ENCODE measurements around the gene ACP7.
A peak's percentile ranks its signal among the peaks of the same experiment; 100 is the strongest.

Gene ACP7

DNA sequence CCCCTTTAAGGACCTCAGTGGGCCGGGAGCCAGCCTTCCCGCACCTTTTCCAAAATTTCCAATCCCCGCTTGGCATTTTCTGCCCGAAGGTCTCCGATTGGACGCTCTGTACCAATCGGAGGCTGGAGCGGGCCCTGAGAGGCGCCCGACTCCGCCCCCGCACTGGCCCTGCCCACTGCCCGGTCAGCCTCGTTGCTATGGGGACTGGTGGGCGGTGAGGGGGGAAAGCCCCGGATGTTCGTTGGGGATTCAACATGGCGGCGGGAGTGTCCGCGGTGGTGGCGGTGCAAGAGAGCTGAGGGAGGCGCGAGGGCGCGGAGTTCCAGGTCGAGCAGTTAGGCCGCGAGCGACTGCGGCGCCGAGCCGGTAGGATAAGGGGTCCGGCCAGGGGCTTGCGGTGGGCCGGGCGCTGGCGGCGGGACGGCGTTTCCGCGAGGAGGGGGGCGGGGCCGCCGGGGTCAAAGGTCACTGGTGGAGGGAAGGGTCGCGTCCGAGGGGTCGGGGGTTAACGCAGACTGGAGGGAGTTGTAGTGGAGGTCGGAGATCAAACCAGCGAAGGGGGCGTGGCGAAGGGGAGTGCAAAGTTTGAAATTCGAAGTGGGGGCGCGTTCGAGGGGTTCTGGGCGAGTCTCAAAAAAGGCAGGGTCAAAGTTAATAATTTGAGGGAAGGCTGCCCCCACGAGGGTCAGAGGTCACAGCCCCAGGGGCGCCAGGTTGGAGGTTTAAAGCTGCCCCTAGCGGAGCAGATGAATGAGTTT, 41.6 kb downstream of the ACP7 start, which contains the start of gene PAK4:
Gene PAK4 (plus strand): TSS at position 233 of the 758 bp plus-strand sequence. CDS start 43,768 bp downstream, outside the sequence.
- peak; percentile 69; the same call in 1 of the 2 replicates for TF ChIP-seq TAF1 (IDR thresholded peaks at IDR 0.05; ENCODE audit: borderline replicate concordance, insufficient read depth, low read length)
- no peak; the same call in 1 of the 2 replicates for TF ChIP-seq SIN3A (IDR thresholded peaks at IDR 0.05; ENCODE audit: borderline replicate concordance, insufficient read depth, low read length)
- TF ChIP-seq FOXP2 (optimal IDR thresholded peaks at IDR 0.05; ENCODE audit: borderline replicate concordance, extremely low read depth, extremely low read length, insufficient read depth): no peak
- no peak for TF ChIP-seq REST (IDR thresholded peaks at IDR 0.05; ENCODE audit: insufficient read depth in 1 of 2, low read depth in 2 of 2, low read length in 2 of 2)
- TF ChIP-seq POLR2AphosphoS5 (IDR thresholded peaks at IDR 0.05; ENCODE audit: low read depth, low read length): peak; percentile 60; the same call in 1 of the 2 replicates

GRCh38 chr19:39126312-39127187, 42.4 kb downstream of the ACP7 start:
- TF ChIP-seq SIN3A (IDR thresholded peaks at IDR 0.05; ENCODE audit: borderline replicate concordance, insufficient read depth, low read length) (no peak), TAF1 (IDR thresholded peaks at IDR 0.05; ENCODE audit: borderline replicate concordance, insufficient read depth, low read length) (no peak)

GRCh38 chr19:39127812-39128515, 43.8 kb downstream of the ACP7 start:
- no peak for TF ChIP-seq FOXP2 (optimal IDR thresholded peaks at IDR 0.05; ENCODE audit: borderline replicate concordance, extremely low read depth, extremely low read length, insufficient read depth)
- no peak for TF ChIP-seq SIN3A (IDR thresholded peaks at IDR 0.05; ENCODE audit: borderline replicate concordance, insufficient read depth, low read length)
- no peak for TF ChIP-seq POLR2AphosphoS5 (IDR thresholded peaks at IDR 0.05; ENCODE audit: low read depth, low read length)
- no peak for TF ChIP-seq TAF1 (IDR thresholded peaks at IDR 0.05; ENCODE audit: borderline replicate concordance, insufficient read depth, low read length)
- TF ChIP-seq REST (IDR thresholded peaks at IDR 0.05; ENCODE audit: insufficient read depth in 1 of 2, low read depth in 2 of 2, low read length in 2 of 2): no peak

- no peak for TF ChIP-seq FOXP2 (optimal IDR thresholded peaks at IDR 0.05; ENCODE audit: borderline replicate concordance, extremely low read depth, extremely low read length, insufficient read depth)
- TF ChIP-seq POLR2AphosphoS5 (IDR thresholded peaks at IDR 0.05; ENCODE audit: low read depth, low read length): no peak
- TF ChIP-seq SIN3A (IDR thresholded peaks at IDR 0.05; ENCODE audit: borderline replicate concordance, insufficient read depth, low read length): no peak
- no peak for TF ChIP-seq TAF1 (IDR thresholded peaks at IDR 0.05; ENCODE audit: borderline replicate concordance, insufficient read depth, low read length)
- TF ChIP-seq REST (IDR thresholded peaks at IDR 0.05; ENCODE audit: insufficient read depth in 1 of 2, low read depth in 2 of 2, low read length in 2 of 2): no peak
Observed at GRCh38 chr19:39128516-39129079, 44.4 kb downstream of the ACP7 start.

DNA sequence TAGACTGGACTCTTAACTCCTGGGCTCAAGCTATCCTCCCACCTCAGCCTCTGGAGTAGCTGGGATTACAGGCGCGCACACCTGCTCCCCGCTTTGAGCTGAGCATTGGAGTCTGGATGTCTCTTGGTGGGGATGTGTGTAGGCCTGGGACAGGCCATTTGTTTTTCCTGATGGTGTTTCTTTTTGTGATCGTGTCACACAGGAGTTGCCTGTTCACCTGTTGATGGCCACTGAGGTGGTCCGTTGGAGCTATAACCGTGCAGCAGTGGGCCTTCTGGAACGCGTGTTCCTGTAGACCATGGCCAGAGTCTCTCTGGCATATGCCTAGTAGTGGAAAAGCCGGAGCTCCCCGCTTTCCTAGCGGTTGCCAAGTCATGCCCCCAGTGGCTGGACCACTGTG, 44.9 kb downstream of the ACP7 start:
- no peak for TF ChIP-seq POLR2AphosphoS5 (IDR thresholded peaks at IDR 0.05; ENCODE audit: low read depth, low read length)
- no peak for TF ChIP-seq TAF1 (IDR thresholded peaks at IDR 0.05; ENCODE audit: borderline replicate concordance, insufficient read depth, low read length)

Data from PFSK-1 (cell line).